NCI-H69 (cell line): ENCODE measurements around the gene PALS2.

Experiments used
- DNase-seq: peaks from one replicate; lab custom pipeline; 2025; lab: John Stamatoyannopoulos, UW

Gene PALS2

GRCh38 chr7:24591152-24591551 lies 17.9 kb downstream of the PALS2 start:
- DNase-seq: no peak

- no peak for DNase-seq
Measured at GRCh38 chr7:24595671-24596418, 22.6 kb downstream of the PALS2 start.

DNA sequence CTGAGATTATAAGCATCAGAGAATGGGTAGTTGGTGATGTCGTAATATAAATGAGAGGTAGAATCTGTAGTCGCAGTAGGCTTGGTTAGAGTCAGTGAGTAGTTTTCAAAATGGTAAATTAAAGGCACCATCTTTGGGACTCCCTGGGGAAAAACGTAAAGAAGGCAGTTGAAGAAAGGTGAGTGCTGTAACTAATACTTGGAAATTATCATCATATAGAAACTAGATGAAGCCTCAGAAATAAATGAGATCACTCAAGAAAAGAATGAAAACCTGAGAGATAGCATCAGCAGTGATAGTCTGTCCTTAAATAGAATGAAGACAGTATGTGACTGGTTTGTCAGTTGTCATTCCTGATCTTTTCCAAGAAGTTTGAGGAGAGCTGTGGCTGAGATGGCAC lies 23.8 kb downstream of the PALS2 start:
- no peak for DNase-seq

DNA sequence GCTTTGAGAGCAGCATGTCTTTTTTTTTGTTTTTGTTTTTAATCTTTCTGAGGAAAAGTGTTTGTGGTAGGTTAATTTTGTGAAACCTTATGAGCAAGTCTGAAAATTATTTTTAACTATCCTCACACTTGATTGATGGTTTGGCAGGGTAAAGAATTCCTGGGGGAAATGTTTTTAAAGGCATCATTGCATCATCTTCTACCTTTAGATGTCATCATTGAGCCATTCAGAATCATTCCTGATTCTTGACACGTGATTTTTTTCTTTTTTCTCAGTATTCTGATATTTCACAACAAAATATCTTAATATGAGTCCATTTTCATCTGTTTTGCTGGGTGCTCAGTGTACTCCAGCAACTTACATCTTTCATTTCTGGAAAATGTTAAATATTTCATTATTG lies 28.3 kb downstream of the PALS2 start:
- DNase-seq: no peak

GRCh38 chr7:24602860-24603456 lies 29.7 kb downstream of the PALS2 start:
- DNase-seq: no peak

DNA sequence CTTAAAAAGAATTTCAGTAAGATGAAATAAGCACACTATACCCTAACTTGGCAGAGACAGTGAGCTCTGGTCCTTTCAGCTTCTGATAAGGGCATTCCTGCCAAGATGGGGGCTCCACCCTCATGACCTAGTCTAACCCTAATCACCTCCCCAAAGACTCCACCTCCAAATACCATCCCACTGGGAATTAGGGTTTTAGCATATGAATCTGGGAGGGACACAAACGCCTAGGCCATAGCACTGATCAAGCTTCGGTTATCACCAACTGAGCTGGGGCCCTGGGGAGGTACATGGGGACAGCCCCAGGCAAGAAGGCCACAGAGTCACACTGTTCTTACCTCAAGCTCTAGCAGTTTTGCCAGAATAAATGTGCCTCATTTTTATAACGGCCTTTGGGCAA lies 31.4 kb downstream of the PALS2 start:
- no peak for DNase-seq

DNA sequence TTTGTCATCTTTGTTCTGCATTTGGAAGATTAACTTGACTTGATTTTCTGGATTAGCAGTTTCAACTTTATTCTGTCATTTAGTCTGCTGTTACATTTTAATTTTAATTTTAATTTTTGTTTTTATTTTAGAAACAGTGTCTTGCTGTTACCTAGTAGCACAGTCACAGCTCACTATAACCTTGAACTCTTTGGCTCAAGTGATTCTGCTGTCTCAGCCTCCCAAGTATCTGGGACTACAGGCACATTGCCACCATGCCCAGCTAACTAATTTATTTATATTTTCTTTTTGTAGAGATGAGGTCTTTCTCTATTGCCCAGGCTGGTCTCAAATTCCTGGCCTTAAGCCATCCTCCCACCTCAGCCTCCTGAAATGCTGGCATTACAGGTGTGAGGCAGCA lies 35.3 kb downstream of the PALS2 start:
- no peak for DNase-seq

- peak; percentile 2 for DNase-seq
Measured at GRCh38 chr7:24609059-24609458, 35.8 kb downstream of the PALS2 start.

DNA sequence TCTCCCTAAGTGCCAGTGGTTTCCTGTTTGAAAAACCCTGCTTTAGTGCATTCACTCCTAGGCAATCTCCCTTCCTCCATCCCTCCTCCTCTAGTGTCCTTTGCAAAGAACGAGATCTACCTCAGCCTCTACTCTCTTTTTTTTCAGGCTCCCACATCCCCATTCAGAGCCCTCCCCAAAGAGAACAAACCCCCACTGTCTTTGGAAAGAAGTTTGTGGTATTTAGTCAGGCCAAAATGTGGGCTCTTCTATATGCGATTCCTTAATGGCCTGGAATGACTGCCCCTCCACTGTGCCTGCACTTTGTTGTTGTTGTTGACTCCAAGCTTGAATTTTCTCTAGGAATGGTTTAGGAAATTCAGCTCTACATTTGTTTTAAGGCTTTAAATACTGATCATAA lies 36.3 kb downstream of the PALS2 start:
- DNase-seq: no peak

DNA sequence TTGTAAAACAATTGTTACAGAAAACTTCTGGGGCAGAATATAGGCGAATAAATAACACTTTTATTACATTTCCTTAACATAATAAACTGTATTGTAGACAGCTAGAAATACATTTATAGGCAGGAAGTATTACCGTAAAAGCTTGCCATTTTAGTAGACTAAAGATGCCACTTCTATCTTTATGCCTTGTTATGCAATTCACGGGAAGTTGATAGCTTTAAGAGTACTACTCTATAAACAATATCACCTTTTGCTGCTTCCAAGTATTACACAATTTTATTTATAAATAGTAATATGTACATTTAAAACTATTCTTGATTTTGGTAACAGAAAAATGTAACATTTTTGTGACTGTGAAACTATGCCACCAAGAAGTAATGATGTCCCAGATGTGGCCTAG lies 37.9 kb downstream of the PALS2 start:
- no peak for DNase-seq

DNA sequence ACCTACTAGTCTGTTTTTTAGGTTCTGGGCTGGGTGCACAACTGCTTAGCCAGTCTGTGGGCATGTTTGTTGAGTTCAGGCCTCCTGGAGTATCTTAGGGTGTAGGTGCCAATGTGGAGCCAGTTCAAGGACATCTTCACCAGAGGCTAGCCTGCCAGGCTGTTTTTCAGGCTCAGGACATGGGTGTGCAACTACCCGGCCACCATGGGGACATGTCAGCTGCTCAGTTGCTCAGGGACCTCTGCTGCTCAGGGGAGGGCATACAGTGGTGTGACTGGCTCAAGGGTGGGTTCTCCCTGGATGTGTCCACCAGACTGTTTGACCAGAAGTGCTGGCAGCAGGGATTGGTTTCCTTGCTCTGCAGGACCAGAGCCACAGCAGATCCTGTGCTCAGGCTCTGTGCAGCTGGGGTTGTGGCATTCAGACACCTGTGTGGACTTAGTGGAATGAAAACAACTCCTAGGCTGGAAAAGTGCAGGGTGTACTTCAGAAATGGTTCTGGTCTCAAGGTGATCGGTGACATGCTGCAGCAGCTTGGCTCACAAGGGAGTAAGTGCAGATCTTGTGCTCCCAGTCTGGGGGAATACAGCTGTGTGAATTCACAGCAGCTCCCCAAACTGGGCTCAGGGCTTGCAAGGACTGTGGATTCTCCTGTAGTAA lies 44.8 kb downstream of the PALS2 start:
- no peak for DNase-seq

DNA sequence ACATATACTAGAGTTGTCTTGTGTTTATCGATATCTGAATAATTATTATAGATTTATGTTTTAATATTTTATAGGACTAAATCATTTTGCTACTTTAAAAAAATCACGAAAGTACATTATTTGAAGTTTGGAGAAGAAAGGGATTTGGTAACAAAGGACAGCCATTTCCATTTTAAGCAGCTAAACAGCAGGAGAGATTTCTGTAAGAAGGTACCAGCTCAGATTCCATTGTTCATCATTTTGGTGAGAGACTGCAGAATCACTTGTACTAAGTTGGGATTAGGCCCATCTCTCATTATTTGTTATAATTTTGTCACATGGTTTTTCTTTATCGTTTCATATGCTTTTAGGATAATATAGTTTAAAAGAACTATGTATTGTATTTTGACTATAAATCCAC lies 46.7 kb downstream of the PALS2 start:
- DNase-seq: no peak

- no peak for DNase-seq
Measured at GRCh38 chr7:24622646-24623182, 49.5 kb downstream of the PALS2 start.
